ENCODE measurements around the gene FRMD4A.

Gene FRMD4A

GRCh38 chr10:13950543-13950939 is 380.2 kb downstream of the FRMD4A start:
- Histone ChIP-seq H3K27ac (ENCODE audit: low read depth, low read length) (no peak overlapping the region), H3K27me3 (ENCODE audit: control insufficient read depth, insufficient read depth, low read length) (no peaks in the 10 kb centered on the region), H3K36me3 (ENCODE audit: control insufficient read depth, insufficient read depth, low read length) (no peaks in the 10 kb centered on the region), H3K9ac (ENCODE audit: low read length) (no peak overlapping the region), H3K4me1 (ENCODE audit: control insufficient read depth, insufficient read depth, low read length) (no peaks in the 10 kb centered on the region), H3K4me3 (ENCODE audit: low read length) (no peak overlapping the region)

GRCh38 chr10:13949844-13950542 is 380.7 kb downstream of the FRMD4A start:
- H3K4me1 ChIP-seq (ENCODE audit: control insufficient read depth, insufficient read depth, low read length): no peaks in the 10 kb centered on the region
- no peak overlapping the region for H3K4me3 ChIP-seq (ENCODE audit: low read length)
- H3K9ac ChIP-seq (ENCODE audit: low read length): no peak overlapping the region
- no peaks in the 10 kb centered on the region for H3K36me3 ChIP-seq (ENCODE audit: control insufficient read depth, insufficient read depth, low read length)
- H3K27ac ChIP-seq (ENCODE audit: low read depth, low read length): no peak overlapping the region
- no peaks in the 10 kb centered on the region for H3K27me3 ChIP-seq (ENCODE audit: control insufficient read depth, insufficient read depth, low read length)

GRCh38 chr10:13946209-13946460 is 384.6 kb downstream of the FRMD4A start:
- Histone ChIP-seq H3K36me3 (ENCODE audit: control insufficient read depth, insufficient read depth, low read length) (no peaks in the 10 kb centered on the region), H3K27ac (ENCODE audit: low read depth, low read length) (no peak overlapping the region), H3K27me3 (ENCODE audit: control insufficient read depth, insufficient read depth, low read length) (no peaks in the 10 kb centered on the region), H3K4me1 (ENCODE audit: control insufficient read depth, insufficient read depth, low read length) (no peaks in the 10 kb centered on the region), H3K9ac (ENCODE audit: low read length) (no peak overlapping the region), H3K4me3 (ENCODE audit: low read length) (no peak overlapping the region)

- no peak overlapping the region for H3K9ac ChIP-seq (ENCODE audit: low read length)
- H3K36me3 ChIP-seq (ENCODE audit: control insufficient read depth, insufficient read depth, low read length): no peaks in the 10 kb centered on the region
- no peaks in the 10 kb centered on the region for H3K4me1 ChIP-seq (ENCODE audit: control insufficient read depth, insufficient read depth, low read length)
- H3K4me3 ChIP-seq (ENCODE audit: low read length): no peak overlapping the region
- H3K27me3 ChIP-seq (ENCODE audit: control insufficient read depth, insufficient read depth, low read length): no peaks in the 10 kb centered on the region
- H3K27ac ChIP-seq (ENCODE audit: low read depth, low read length): no peak overlapping the region
These were observed 385.1 kb downstream of the FRMD4A start for GRCh38 chr10:13945390-13946208.

- H3K9ac ChIP-seq (ENCODE audit: low read length): no peak overlapping the region
- H3K27ac ChIP-seq (ENCODE audit: low read depth, low read length): no peak overlapping the region
- no peaks in the 10 kb centered on the region for H3K36me3 ChIP-seq (ENCODE audit: control insufficient read depth, insufficient read depth, low read length)
- H3K4me1 ChIP-seq (ENCODE audit: control insufficient read depth, insufficient read depth, low read length): no peaks in the 10 kb centered on the region
- H3K27me3 ChIP-seq (ENCODE audit: control insufficient read depth, insufficient read depth, low read length): no peaks in the 10 kb centered on the region
- H3K4me3 ChIP-seq (ENCODE audit: low read length): no peak overlapping the region
These were observed 385.9 kb downstream of the FRMD4A start for GRCh38 chr10:13944823-13945222.

- Histone ChIP-seq H3K36me3 (ENCODE audit: control insufficient read depth, insufficient read depth, low read length) (no peaks in the 10 kb centered on the region), H3K4me1 (ENCODE audit: control insufficient read depth, insufficient read depth, low read length) (no peaks in the 10 kb centered on the region), H3K9ac (ENCODE audit: low read length) (no peak overlapping the region), H3K27ac (ENCODE audit: low read depth, low read length) (no peak overlapping the region), H3K4me3 (ENCODE audit: low read length) (no peak overlapping the region), H3K27me3 (ENCODE audit: control insufficient read depth, insufficient read depth, low read length) (no peaks in the 10 kb centered on the region)
These were observed 386.9 kb downstream of the FRMD4A start for GRCh38 chr10:13943735-13944398.

- Histone ChIP-seq H3K27ac (ENCODE audit: low read depth, low read length) (no peak overlapping the region), H3K4me1 (ENCODE audit: control insufficient read depth, insufficient read depth, low read length) (no peaks in the 10 kb centered on the region), H3K27me3 (ENCODE audit: control insufficient read depth, insufficient read depth, low read length) (no peaks in the 10 kb centered on the region)
These were observed 388.7 kb downstream of the FRMD4A start for GRCh38 chr10:13942035-13942434.

GRCh38 chr10:13939391-13939790 is 391.3 kb downstream of the FRMD4A start:
- H3K27ac ChIP-seq (ENCODE audit: low read depth, low read length): no peak overlapping the region

More at GRCh38 chr10:13942035-13942434, 388.7 kb downstream of the FRMD4A start:
- Histone ChIP-seq H3K36me3 (ENCODE audit: control insufficient read depth, insufficient read depth, low read length) (no peaks in the 10 kb centered on the region), H3K9ac (ENCODE audit: low read length) (no peak overlapping the region), H3K4me3 (ENCODE audit: low read length) (no peak overlapping the region)

GRCh38 chr10:13938950-13939349 is 391.8 kb downstream of the FRMD4A start:
- Histone ChIP-seq H3K4me1 (ENCODE audit: control insufficient read depth, insufficient read depth, low read length) (no peaks in the 10 kb centered on the region), H3K27ac (ENCODE audit: low read depth, low read length) (no peak overlapping the region), H3K9ac (ENCODE audit: low read length) (no peak overlapping the region), H3K36me3 (ENCODE audit: control insufficient read depth, insufficient read depth, low read length) (no peaks in the 10 kb centered on the region), H3K27me3 (ENCODE audit: control insufficient read depth, insufficient read depth, low read length) (no peaks in the 10 kb centered on the region), H3K4me3 (ENCODE audit: low read length) (no peak overlapping the region)

More at GRCh38 chr10:13939391-13939790, 391.3 kb downstream of the FRMD4A start:
- H3K9ac ChIP-seq (ENCODE audit: low read length): no peak overlapping the region
- no peaks in the 10 kb centered on the region for H3K4me1 ChIP-seq (ENCODE audit: control insufficient read depth, insufficient read depth, low read length)
- H3K27me3 ChIP-seq (ENCODE audit: control insufficient read depth, insufficient read depth, low read length): no peaks in the 10 kb centered on the region
- H3K4me3 ChIP-seq (ENCODE audit: low read length): no peak overlapping the region
- no peaks in the 10 kb centered on the region for H3K36me3 ChIP-seq (ENCODE audit: control insufficient read depth, insufficient read depth, low read length)

GRCh38 chr10:13936826-13937225 is 393.9 kb downstream of the FRMD4A start:
- H3K36me3 ChIP-seq (ENCODE audit: control insufficient read depth, insufficient read depth, low read length): no peaks in the 10 kb centered on the region
- no peak overlapping the region for H3K4me3 ChIP-seq (ENCODE audit: low read length)
- no peaks in the 10 kb centered on the region for H3K4me1 ChIP-seq (ENCODE audit: control insufficient read depth, insufficient read depth, low read length)
- H3K27me3 ChIP-seq (ENCODE audit: control insufficient read depth, insufficient read depth, low read length): no peaks in the 10 kb centered on the region
- no peak overlapping the region for H3K27ac ChIP-seq (ENCODE audit: low read depth, low read length)
- H3K9ac ChIP-seq (ENCODE audit: low read length): no peak overlapping the region

GRCh38 chr10:13930120-13930519 is 400.6 kb downstream of the FRMD4A start:
- no peaks in the 10 kb centered on the region for H3K4me1 ChIP-seq (ENCODE audit: control insufficient read depth, insufficient read depth, low read length)
- no peak overlapping the region for H3K27ac ChIP-seq (ENCODE audit: low read depth, low read length)

GRCh38 chr10:13928451-13928850 is 402.3 kb downstream of the FRMD4A start:
- H3K36me3 ChIP-seq (ENCODE audit: control insufficient read depth, insufficient read depth, low read length): no peaks in the 10 kb centered on the region
- H3K27me3 ChIP-seq (ENCODE audit: control insufficient read depth, insufficient read depth, low read length): no peaks in the 10 kb centered on the region
- H3K4me1 ChIP-seq (ENCODE audit: control insufficient read depth, insufficient read depth, low read length): no peaks in the 10 kb centered on the region
- no peak overlapping the region for H3K4me3 ChIP-seq (ENCODE audit: low read length)
- H3K9ac ChIP-seq (ENCODE audit: low read length): no peak overlapping the region
- H3K27ac ChIP-seq (ENCODE audit: low read depth, low read length): no peak overlapping the region

More at GRCh38 chr10:13930120-13930519, 400.6 kb downstream of the FRMD4A start:
- no peaks in the 10 kb centered on the region for H3K36me3 ChIP-seq (ENCODE audit: control insufficient read depth, insufficient read depth, low read length)
- H3K4me3 ChIP-seq (ENCODE audit: low read length): no peak overlapping the region
- no peak overlapping the region for H3K9ac ChIP-seq (ENCODE audit: low read length)
- no peaks in the 10 kb centered on the region for H3K27me3 ChIP-seq (ENCODE audit: control insufficient read depth, insufficient read depth, low read length)
